Endothelial cell of hepatic sinusoid (primary cell): Measurements from ENCODE around the gene NLGN1.

ENCODE experiments used
- in situ Hi-C: cut with HindIII; loops from 2 replicates; pipeline ENCODE4 v1.10.0; 2017; ENCODE audit warnings: low sequenced_read_pairs

Gene NLGN1

GRCh38 chr3:174318181-174318580 lies 920.6 kb downstream of the NLGN1 start:
- in situ Hi-C loops, result no loop called here

DNA sequence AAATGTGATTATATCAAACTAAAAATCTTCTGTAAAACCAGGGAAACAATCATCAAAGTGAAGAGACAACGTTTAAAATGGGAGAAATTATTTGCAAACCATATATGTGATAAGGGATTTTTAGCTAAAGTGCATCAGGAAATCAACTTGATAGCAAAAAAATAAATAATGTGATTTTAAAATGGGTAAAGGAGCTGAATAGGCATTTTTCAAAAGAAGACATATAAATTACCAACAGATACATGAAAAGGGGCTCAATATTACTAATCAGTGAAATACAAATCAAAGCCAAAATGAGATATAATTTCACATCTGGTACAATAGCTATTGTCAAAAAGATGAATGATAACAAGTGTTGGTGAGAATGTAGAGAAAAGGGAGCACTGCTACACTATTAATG lies 924.0 kb downstream of the NLGN1 start:
- in situ Hi-C loops, result no loop called here

DNA sequence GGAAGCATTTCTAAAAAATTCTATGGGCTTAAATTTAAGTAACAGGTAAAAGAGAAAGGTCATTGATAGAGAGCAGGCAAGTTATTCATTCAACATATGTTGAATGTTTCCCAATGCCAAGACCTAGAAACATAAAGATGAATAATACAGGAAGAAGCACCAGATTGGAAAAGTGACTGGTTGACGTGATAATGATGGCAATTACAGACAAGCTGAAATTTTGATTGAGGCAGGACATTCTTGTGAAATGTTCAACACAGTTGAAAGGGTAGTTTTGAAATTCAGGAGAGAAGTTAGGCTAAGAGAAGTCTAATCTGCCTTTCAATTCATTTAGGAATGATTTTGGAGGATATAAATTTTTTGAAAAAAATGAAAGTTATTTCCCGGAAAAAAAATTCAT lies 925.2 kb downstream of the NLGN1 start:
- in situ Hi-C loops, result no loop called here

DNA sequence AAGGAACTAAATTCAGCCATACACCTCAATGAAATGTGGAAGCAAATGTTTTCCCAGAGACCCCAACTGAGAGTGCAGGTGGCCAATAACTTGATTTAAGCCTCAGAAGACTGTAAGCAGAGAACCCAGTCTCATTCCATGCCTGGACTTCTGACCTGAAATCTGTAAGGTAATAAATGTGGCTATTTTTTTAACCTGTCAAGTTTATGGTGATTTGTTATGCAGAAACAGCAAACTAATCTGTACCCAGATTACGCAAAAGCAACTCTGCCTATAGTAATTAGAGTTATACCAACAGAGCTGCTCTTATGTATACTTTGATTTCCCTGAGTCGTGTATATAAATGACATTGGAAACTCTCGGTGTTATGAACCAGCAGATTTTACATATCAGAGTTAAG lies 927.6 kb downstream of the NLGN1 start:
- in situ Hi-C loops, result no loop called here

- in situ Hi-C loops, result no loop called here
Measured at GRCh38 chr3:174325834-174326700, 928.5 kb downstream of the NLGN1 start.

- in situ Hi-C loops, result no loop called here
Measured at GRCh38 chr3:174329321-174329720, 931.8 kb downstream of the NLGN1 start.

GRCh38 chr3:174330303-174330702 lies 932.8 kb downstream of the NLGN1 start:
- in situ Hi-C loops, result no loop called here

DNA sequence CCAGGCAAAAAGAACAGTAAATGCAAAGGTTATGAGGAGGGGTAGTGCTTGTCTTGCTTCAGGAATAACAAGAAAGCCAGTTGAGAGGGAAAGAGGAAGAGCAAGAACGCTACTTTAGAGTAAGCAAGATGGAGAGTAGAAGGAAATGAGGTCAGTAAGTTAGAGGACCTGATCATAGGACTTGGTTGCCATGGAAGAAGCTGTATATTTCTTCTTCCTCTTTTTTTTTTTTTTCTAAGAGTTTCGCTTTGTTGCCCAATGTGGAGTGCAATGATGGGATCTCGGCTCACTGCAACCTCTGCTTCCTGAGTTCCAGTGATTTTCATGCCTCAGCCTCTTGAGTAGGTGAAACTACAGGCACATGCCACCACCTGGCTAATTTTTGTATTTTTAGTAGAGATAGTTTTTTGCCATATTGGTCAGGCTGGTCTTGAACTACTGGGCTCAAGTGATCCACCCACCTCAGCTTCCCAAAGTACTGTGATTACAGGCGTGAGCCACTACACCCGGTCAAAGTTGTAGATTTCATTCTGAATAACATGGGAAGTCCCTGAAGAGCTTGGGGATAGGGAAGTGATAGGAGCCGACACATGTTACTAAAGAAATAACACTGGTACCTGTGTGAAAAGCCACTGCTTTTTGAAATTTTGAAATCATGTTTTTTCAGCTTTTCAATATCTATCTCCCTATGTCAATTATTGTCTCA lies 933.7 kb downstream of the NLGN1 start:
- in situ Hi-C loops, result no loop called here

- in situ Hi-C loops, result no loop called here
Measured at GRCh38 chr3:174332391-174332790, 934.8 kb downstream of the NLGN1 start.

- in situ Hi-C loops, result no loop called here
Measured at GRCh38 chr3:174333640-174334039, 936.1 kb downstream of the NLGN1 start.

GRCh38 chr3:174334111-174334510 lies 936.6 kb downstream of the NLGN1 start:
- in situ Hi-C loops, result no loop called here

DNA sequence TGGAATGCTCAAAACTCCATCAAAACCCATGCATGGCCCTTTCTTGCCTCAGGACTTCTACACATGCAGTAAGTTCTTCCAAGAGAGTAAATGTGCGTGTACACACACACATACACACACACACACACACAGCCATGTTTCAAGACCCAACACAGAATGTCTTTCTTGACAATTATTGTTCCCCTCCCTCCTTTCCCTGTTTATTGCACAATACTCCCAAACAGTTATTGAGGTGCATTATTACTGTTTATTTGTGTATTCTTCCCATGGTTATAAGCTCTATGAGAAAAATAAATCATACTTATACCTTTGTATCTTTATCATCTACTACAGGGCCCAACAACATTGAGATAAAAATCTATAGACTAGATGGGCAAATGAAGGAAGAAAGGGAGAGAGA lies 937.8 kb downstream of the NLGN1 start:
- in situ Hi-C loops, result no loop called here

DNA sequence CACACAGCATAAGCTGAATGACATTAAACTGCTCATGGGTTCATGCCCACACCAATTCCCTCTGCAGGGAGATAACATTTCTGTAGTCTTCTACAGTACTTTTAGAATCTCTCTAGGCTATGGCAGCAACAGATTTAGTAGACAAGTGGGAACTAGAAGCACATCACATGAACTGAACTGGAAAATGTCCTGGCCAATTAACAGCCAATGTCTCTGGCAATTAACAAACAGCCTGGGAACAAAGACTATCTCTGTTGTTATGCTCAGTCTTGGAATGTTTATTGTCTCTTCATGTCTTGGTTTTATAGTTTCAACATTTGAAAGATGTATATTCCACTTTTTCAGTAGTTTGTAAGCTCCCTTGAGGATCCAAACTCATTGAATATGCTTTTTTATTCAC lies 938.4 kb downstream of the NLGN1 start:
- in situ Hi-C loops, result no loop called here
